Upper lobe of left lung (tissue), 6 donors: ENCODE results near the gene PTPRG. TPM values are rescaled to one million over a fixed set of nuclear protein-coding genes. Genes with fewer than 3 reads are reported as not detected.

Experiments used
- ATAC-seq, 2 donors: fragments of 200-7000 bp; cut with Tn5 transposase; one replicate each; pipeline ENCODE4 v1.9.1; 2022; ENCODE audit warnings: mild to moderate bottlenecking in 2 of 2, moderate library complexity in 2 of 2; ENCODE audit not compliant: low FRiP score in 2 of 2
- DNase-seq, 2 donors: peaks; one replicate each; pipeline ENCODE4 v3.0.0-alpha.2; 2019 to 2020
- H3K27ac ChIP-seq, 4 donors: fragments of 200-600 bp; sonication (generic); one replicate each; pipeline ENCODE4 v1.5.1; 2016 to 2019
- H3K27me3 ChIP-seq, 4 donors: fragments of 200-600 bp; sonication (generic); one replicate each; pipeline ENCODE4 v1.5.1; 2017 to 2019
- H3K36me3 ChIP-seq, 4 donors: fragments of 200-600 bp; sonication (generic); one replicate each; pipeline ENCODE4 v1.5.1; 2016 to 2019
- H3K4me1 ChIP-seq, 4 donors: fragments of 200-600 bp; sonication (generic); one replicate each; pipeline ENCODE4 v1.5.1; 2018 to 2019
- H3K4me3 ChIP-seq, 4 donors: fragments of 200-600 bp; sonication (generic); one replicate each; pipeline ENCODE4 v1.5.1; 2017 to 2019; ENCODE audit warnings: mild to moderate bottlenecking in 2 of 4, moderate library complexity in 1 of 4
- H3K9me3 ChIP-seq, 4 donors: fragments of 200-600 bp; sonication (generic); one replicate each; pipeline ENCODE4 v1.5.1; 2018 to 2019
- EP300 ChIP-seq, 4 donors: sonication (generic); formaldehyde crosslinking; IDR thresholded peaks; one replicate each; pipeline ENCODE4 v1.5.1; 2017; ENCODE audit warnings: antibody characterized with exemption in 4 of 4, control low read depth in 2 of 4
- POLR2A ChIP-seq, 4 donors: fragments of 450-650 bp; IDR thresholded peaks; one replicate each; pipeline ENCODE4 v1.5.1; 2016 to 2017; ENCODE audit warnings: antibody characterized with exemption in 4 of 4, mild to moderate bottlenecking in 2 of 4
- POLR2AphosphoS5 ChIP-seq, 2 donors: sonication (generic); formaldehyde crosslinking; IDR thresholded peaks; one replicate each; pipeline ENCODE4 v1.5.1; 2017; ENCODE audit warnings: antibody characterized with exemption in 2 of 2
- WGBS, 2 donors: methylation state at CpG; one replicate each; pipeline ENCODE4 v1.1.5; 2017 to 2018; 5-methylcytosine and 5-hydroxymethylcytosine counted together
- total RNA-seq, 6 donors: library from RNA; depleted of rRNA in 4 of 6; stranded (reverse); fragments of >200 nt in 4 of 6; gene quantifications; one replicate each; pipeline versions ENCODE4 v1.1.0 to v1.2.1, GENCODE V29; 2016 to 2021
- TF ChIP-seq, protein P1 (sequence below), 6 experiments: fragments of 450-650 bp in 4 of 6; fragments of 200-600 bp in 2 of 6; sonication (generic) in 2 of 6; IDR thresholded peaks; one replicate each; pipeline ENCODE4 v1.5.1; 2016 to 2019; ENCODE audit warnings: antibody characterized with exemption in 6 of 6
- donor health status: DM: no; HTN: no; CAD: no; lungs with moderate emphysema.
- donor health status: DM: no; HTN: yes; CAD: no; lungs with severe emphysema.

PTPRG gene
- total RNA-seq, 6 donors from 2014 or later: 58.7 to 101 (median 68.8) TPM

DNA sequence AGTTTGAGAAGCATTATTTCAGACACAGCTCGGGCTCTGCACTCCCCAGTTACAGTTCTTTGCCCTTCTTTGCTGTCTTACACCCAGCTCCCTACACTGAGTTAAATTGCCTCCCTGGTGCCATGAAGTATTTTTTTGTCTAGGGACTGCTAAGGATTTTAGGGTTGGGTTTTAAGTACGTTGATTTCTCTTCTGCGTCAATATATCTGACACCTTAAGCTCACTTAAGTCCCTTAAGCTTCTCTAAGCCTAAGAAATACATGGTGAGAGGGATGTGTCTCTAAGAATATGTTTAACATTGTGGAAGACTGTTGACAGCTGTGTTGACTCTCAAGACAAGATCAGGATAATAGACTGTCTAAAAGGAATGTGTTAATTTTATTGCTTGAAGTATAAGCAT lies 400.5 kb downstream of the PTPRG start:
- Histone ChIP-seq H3K9me3 (no peaks in the 10 kb centered on the region), H3K27ac (no peak overlapping the region), H3K4me1 (peaks cover 0 to 9% (median 2%) of the 10 kb centered on the region in 4 donors), H3K27me3 (no peaks in the 10 kb centered on the region), H3K36me3 (no peaks in the 10 kb centered on the region), H3K4me3 (no peak overlapping the region)
- no peak for DNase-seq
- TF ChIP-seq POLR2AphosphoS5 (IDR thresholded peaks at IDR 0.05): no peak
- TF ChIP-seq, protein P1, sequence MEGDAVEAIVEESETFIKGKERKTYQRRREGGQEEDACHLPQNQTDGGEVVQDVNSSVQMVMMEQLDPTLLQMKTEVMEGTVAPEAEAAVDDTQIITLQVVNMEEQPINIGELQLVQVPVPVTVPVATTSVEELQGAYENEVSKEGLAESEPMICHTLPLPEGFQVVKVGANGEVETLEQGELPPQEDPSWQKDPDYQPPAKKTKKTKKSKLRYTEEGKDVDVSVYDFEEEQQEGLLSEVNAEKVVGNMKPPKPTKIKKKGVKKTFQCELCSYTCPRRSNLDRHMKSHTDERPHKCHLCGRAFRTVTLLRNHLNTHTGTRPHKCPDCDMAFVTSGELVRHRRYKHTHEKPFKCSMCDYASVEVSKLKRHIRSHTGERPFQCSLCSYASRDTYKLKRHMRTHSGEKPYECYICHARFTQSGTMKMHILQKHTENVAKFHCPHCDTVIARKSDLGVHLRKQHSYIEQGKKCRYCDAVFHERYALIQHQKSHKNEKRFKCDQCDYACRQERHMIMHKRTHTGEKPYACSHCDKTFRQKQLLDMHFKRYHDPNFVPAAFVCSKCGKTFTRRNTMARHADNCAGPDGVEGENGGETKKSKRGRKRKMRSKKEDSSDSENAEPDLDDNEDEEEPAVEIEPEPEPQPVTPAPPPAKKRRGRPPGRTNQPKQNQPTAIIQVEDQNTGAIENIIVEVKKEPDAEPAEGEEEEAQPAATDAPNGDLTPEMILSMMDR (IDR thresholded peaks at IDR 0.05): no peak
- TF ChIP-seq POLR2A (IDR thresholded peaks at IDR 0.05): no peak
- TF ChIP-seq EP300 (IDR thresholded peaks at IDR 0.05): no peak
- no peak for ATAC-seq
- 85 to 92% methylated on average over 3 of the region's 3 CpGs for WGBS, 2 donors

DNA sequence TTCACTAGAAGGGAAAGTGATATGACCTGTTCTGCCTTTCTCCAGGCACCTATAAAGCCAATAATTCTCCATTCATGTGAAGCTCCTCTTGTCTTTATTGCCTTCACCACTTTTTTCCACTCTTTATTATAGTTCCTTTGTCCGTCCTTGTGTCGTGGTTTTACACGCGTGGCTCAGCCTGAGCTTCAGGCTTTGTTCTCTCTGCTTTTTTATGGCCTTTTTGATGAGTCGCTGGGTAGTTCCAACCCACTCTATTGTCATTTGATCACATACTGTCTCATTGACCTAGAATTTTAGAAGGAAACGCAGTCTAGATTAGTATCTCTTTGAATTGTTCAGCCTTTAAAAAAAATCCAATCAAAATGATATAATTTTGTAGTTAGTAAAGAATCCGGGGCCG lies 403.2 kb downstream of the PTPRG start:
- Histone ChIP-seq H3K4me1 (peaks cover 0 to 8% (median 2%) of the 10 kb centered on the region in 4 donors), H3K27me3 (no peaks in the 10 kb centered on the region), H3K9me3 (no peaks in the 10 kb centered on the region), H3K27ac (no peak overlapping the region), H3K36me3 (no peaks in the 10 kb centered on the region), H3K4me3 (no peak overlapping the region)
- DNase-seq (no peak), ATAC-seq (no peak)
- TF ChIP-seq POLR2A (IDR thresholded peaks at IDR 0.05) (no peak), EP300 (IDR thresholded peaks at IDR 0.05) (no peak), POLR2AphosphoS5 (IDR thresholded peaks at IDR 0.05) (no peak)
- TF ChIP-seq, protein P1 (IDR thresholded peaks at IDR 0.05): no peak
- 93% methylated on average over 8 of the region's 8 CpGs for WGBS, 2 donors

DNA sequence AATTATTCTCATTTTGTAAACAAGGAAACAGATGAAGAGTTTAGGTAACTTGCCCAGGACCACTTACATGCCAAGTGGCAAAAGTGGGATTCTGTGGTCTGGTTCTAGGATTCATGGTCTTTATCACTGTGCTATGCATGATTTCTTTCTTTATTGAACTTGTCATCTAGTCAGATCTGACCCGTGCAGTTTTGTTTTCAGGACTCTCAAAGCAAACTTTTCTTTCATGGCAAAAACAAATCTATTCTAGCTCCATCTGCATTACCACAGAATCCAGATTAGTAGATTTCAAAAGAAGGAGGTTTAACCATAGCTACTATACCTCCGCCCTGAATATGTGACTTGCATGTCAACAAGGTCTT lies 404.4 kb downstream of the PTPRG start:
- WGBS, 2 donors: 80 to 90% methylated on average over 2 of the region's 2 CpGs
- no peak overlapping the region for H3K27ac ChIP-seq
- no peaks in the 10 kb centered on the region for H3K27me3 ChIP-seq
- no peak for DNase-seq
- ATAC-seq: no peak
- H3K4me3 ChIP-seq: no peak overlapping the region
- H3K36me3 ChIP-seq: no peaks in the 10 kb centered on the region
- H3K4me1 ChIP-seq: peaks cover 0 to 7% (median 2%) of the 10 kb centered on the region in 4 donors
- TF ChIP-seq, protein P1 (IDR thresholded peaks at IDR 0.05): no peak
- no peak for TF ChIP-seq POLR2A (IDR thresholded peaks at IDR 0.05)
- no peak for TF ChIP-seq POLR2AphosphoS5 (IDR thresholded peaks at IDR 0.05)
- no peak for TF ChIP-seq EP300 (IDR thresholded peaks at IDR 0.05)
- H3K9me3 ChIP-seq: no peaks in the 10 kb centered on the region

DNA sequence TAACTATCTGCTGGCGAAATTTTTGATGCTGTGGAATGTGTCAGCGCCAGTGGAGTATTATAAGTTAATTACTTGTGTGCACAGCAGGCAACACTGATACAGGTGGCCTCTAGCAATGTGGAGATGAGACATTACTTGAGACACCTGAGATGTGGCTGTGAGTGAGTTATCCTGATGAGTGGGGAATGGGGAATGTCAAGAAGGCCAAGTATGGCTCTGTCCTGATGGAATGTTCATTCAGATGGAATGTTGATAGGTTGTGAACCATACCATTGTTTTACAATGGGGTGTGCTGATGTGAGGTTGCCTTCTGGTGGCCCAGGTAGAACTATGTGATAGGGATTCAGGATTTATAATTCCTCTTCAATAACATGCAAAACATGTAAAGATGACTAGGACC lies 404.8 kb downstream of the PTPRG start:
- no peaks in the 10 kb centered on the region for H3K36me3 ChIP-seq
- H3K27me3 ChIP-seq: no peaks in the 10 kb centered on the region
- WGBS, 2 donors: 90 to 94% methylated on average over 2 of the region's 2 CpGs
- no peak for TF ChIP-seq EP300 (IDR thresholded peaks at IDR 0.05)
- TF ChIP-seq POLR2A (IDR thresholded peaks at IDR 0.05): no peak
- TF ChIP-seq, protein P1 (IDR thresholded peaks at IDR 0.05): no peak
- TF ChIP-seq POLR2AphosphoS5 (IDR thresholded peaks at IDR 0.05): no peak
- peaks cover 0 to 3% (median 1%) of the 10 kb centered on the region in 4 donors for H3K4me1 ChIP-seq
- no peaks in the 10 kb centered on the region for H3K9me3 ChIP-seq
- no peak overlapping the region for H3K27ac ChIP-seq
- ATAC-seq (peak in 1 of 2 donors; percentile 41), DNase-seq (no peak)
- no peak overlapping the region for H3K4me3 ChIP-seq

DNA sequence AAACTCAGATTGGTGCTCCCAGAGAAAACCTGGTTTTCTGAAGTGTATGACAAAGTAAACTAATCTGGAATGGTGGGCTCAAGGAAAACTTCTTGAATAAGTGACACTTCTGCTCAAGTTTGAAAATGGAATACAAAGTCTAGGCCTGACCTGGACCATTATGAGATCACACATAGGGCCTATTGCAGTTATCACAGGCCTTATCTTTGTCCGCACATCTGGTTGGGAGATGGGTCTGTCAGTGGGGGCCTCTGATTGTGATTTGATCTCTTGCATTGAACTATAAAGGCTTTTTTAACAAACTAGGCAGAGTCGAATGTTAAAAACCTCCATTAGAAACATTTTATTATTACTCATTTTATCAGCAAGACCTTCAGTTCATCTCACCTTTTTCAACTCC lies 405.6 kb downstream of the PTPRG start:
- H3K36me3 ChIP-seq: no peaks in the 10 kb centered on the region
- TF ChIP-seq POLR2AphosphoS5 (IDR thresholded peaks at IDR 0.05) (no peak), POLR2A (IDR thresholded peaks at IDR 0.05) (no peak), EP300 (IDR thresholded peaks at IDR 0.05) (no peak)
- TF ChIP-seq, protein P1 (IDR thresholded peaks at IDR 0.05): no peak
- no peak overlapping the region for H3K27ac ChIP-seq
- H3K9me3 ChIP-seq: no peaks in the 10 kb centered on the region
- DNase-seq: no peak
- no peak overlapping the region for H3K4me3 ChIP-seq
- H3K4me1 ChIP-seq: peaks cover 0 to 3% (median 0%) of the 10 kb centered on the region in 4 donors
- no peak for ATAC-seq
- WGBS, 2 donors: 90 to 96% methylated on average over 2 of the region's 2 CpGs
- H3K27me3 ChIP-seq: no peaks in the 10 kb centered on the region
